OCI-LY7 (cell line): ENCODE data around the gene LRP5.

Experiments
- EZH2phosphoT487 ChIP-seq: fragments of 200-600 bp; sonication (generic); IDR thresholded peaks from 2 replicates; pipeline ENCODE4 v1.6.1; 2018; ENCODE audit warnings: low read depth, borderline replicate concordance, mild to moderate bottlenecking, mixed run types, antibody characterized with exemption, low read length, moderate library complexity, mixed read lengths
- TF ChIP-seq, protein P1 (sequence below): fragments of 200-600 bp; sonication (generic); conservative IDR thresholded peaks from 2 replicates; pipeline ENCODE4 v1.5.1; 2014; ENCODE audit warnings: mild to moderate bottlenecking, antibody characterized with exemption, low read length, moderate library complexity, mixed read lengths

DNA sequence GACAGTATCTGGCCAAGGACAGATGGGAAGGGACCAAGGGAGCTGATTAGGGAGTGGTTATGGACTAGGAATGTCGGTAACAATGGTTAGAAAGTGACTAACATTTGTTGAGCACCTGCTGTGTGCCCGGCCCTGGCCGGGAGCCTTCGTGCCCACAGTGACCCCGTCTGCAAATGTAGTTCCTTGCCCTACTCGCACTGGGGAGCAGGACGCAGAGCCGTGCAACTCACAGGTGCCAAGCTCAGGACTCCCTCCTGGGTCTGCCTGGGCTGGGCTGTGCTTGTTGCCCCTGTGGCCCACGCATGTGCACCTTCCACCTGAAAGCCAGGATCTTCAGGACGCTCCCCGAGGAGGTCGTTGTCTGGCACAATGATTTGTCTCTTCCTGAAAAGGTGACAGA is 91.4 kb downstream of the LRP5 start:
- TF ChIP-seq, protein P1, sequence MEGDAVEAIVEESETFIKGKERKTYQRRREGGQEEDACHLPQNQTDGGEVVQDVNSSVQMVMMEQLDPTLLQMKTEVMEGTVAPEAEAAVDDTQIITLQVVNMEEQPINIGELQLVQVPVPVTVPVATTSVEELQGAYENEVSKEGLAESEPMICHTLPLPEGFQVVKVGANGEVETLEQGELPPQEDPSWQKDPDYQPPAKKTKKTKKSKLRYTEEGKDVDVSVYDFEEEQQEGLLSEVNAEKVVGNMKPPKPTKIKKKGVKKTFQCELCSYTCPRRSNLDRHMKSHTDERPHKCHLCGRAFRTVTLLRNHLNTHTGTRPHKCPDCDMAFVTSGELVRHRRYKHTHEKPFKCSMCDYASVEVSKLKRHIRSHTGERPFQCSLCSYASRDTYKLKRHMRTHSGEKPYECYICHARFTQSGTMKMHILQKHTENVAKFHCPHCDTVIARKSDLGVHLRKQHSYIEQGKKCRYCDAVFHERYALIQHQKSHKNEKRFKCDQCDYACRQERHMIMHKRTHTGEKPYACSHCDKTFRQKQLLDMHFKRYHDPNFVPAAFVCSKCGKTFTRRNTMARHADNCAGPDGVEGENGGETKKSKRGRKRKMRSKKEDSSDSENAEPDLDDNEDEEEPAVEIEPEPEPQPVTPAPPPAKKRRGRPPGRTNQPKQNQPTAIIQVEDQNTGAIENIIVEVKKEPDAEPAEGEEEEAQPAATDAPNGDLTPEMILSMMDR, result no peak
- no peak for TF ChIP-seq EZH2phosphoT487
